Activated CD4-positive, alpha-beta T cell treated with anti-CD3 and anti-CD28 coated beads, Interleukin-2, Interleukin-4, amounts not matched to agents 100 ng/mL and 50 ng/mL, durations not matched to agents 16 hours and 8 hours (primary cell): ENCODE data around the gene IL15RA.
"Not testable (repeated sequence)": the region's sequence is repeated elsewhere in the genome, so short reads cannot be mapped to it uniquely, and the experiment has no call there.

Experiments used
- DNase-seq: peaks from one replicate; pipeline ENCODE4 v3.0.0-alpha.2; 2020; ENCODE audit warnings: low spot score

The IL15RA gene

GRCh38 chr10:6005856-6006395 is 28.6 kb upstream of the IL15RA start:
- no peak for DNase-seq

- not testable (repeated sequence) for DNase-seq
Observed at GRCh38 chr10:6005161-6005804, 27.9 kb upstream of the IL15RA start.

GRCh38 chr10:6002809-6003510 is 25.6 kb upstream of the IL15RA start:
- peak; percentile 88 for DNase-seq

- no peak for DNase-seq
Observed at GRCh38 chr10:5999440-6000165, 22.3 kb upstream of the IL15RA start.

- DNase-seq = no peak
Observed at GRCh38 chr10:5996696-5997095, 19.4 kb upstream of the IL15RA start.

GRCh38 chr10:5992398-5992797 is 15.1 kb upstream of the IL15RA start:
- no peak for DNase-seq

- no peak for DNase-seq
Observed at GRCh38 chr10:5991708-5992107, 14.4 kb upstream of the IL15RA start.

GRCh38 chr10:5989756-5990155 is 12.4 kb upstream of the IL15RA start:
- no peak for DNase-seq

GRCh38 chr10:5988336-5988920 is 11.1 kb upstream of the IL15RA start:
- DNase-seq = no peak

- no peak for DNase-seq
Observed at GRCh38 chr10:5987747-5988146, 10.4 kb upstream of the IL15RA start.

- DNase-seq = no peak
Observed at GRCh38 chr10:5985029-5985428, 7.7 kb upstream of the IL15RA start.

GRCh38 chr10:5983774-5984173 is 6.4 kb upstream of the IL15RA start:
- DNase-seq = no peak

- no peak for DNase-seq
Observed at GRCh38 chr10:5981529-5981928, 4.2 kb upstream of the IL15RA start.

- DNase-seq = no peak
Observed at GRCh38 chr10:5978230-5978489, 817 bp upstream of the IL15RA start.

GRCh38 chr10:5976512-5977470 is 552 bp downstream of the IL15RA start:
- DNase-seq = peak; percentile 52

GRCh38 chr10:5975641-5976473 is 1.5 kb downstream of the IL15RA start:
- peak; percentile 93 for DNase-seq

GRCh38 chr10:5973069-5973468 is 4.3 kb downstream of the IL15RA start:
- no peak for DNase-seq

- no peak for DNase-seq
Observed at GRCh38 chr10:5971886-5972285, 5.5 kb downstream of the IL15RA start.

- peak; percentile 58 for DNase-seq
Observed at GRCh38 chr10:5971315-5971832, 6.0 kb downstream of the IL15RA start.

GRCh38 chr10:5970527-5970926 is 6.8 kb downstream of the IL15RA start:
- no peak for DNase-seq
